HepG2 (cell line): Measurements from ENCODE around the gene KLHL40. TPM values are rescaled to one million over a fixed set of nuclear protein-coding genes. Genes with fewer than 3 reads are reported as not detected.

Experiments
- AFF4 ChIP-seq: sonication (generic); formaldehyde crosslinking; IDR thresholded peaks from 2 replicates; pipeline ENCODE4 v1.4.0; 2020; ENCODE audit warnings: missing genetic modification reagents
- ELF1 ChIP-seq: sonication (generic); formaldehyde crosslinking; IDR thresholded peaks from 2 replicates; pipeline ENCODE4 v1.4.0; 2020; ENCODE audit warnings: missing genetic modification reagents
- ERF ChIP-seq: IDR thresholded peaks from 2 replicates; pipeline ENCODE4 v1.6.1; 2018; ENCODE audit warnings: missing biosample characterization, missing genetic modification reagents
- REPIN1 ChIP-seq: sonication (generic); formaldehyde crosslinking; IDR thresholded peaks from 2 replicates; pipeline ENCODE4 v1.8.0; 2022; ENCODE audit warnings: missing genetic modification reagents, low read depth, mild to moderate bottlenecking, borderline replicate concordance
- SKIL ChIP-seq: sonication (generic); formaldehyde crosslinking; IDR thresholded peaks from 2 replicates; pipeline ENCODE4 v1.8.0; 2022; ENCODE audit warnings: missing genetic modification reagents, mild to moderate bottlenecking, moderate library complexity, borderline replicate concordance
- ZBTB26 ChIP-seq: IDR thresholded peaks from 2 replicates; pipeline ENCODE4 v1.6.1; 2016; ENCODE audit warnings: missing compliant biosample characterization, missing genetic modification reagents, borderline replicate concordance
- ZBTB40 ChIP-seq, 2 experiments: fragments of 450-650 bp in 1 of 2; sonication (generic) in 1 of 2; formaldehyde crosslinking in 1 of 2; IDR thresholded peaks; 2 replicates each; pipeline versions ENCODE4 v1.6.1 to v1.8.0; 2016 to 2022; ENCODE audit warnings: antibody characterized with exemption in 1 of 2, mild to moderate bottlenecking in 1 of 2, missing genetic modification reagents in 1 of 2
- ZBTB44 ChIP-seq: sonication (generic); formaldehyde crosslinking; IDR thresholded peaks from 2 replicates; pipeline ENCODE4 v1.4.0; 2020; ENCODE audit warnings: missing genetic modification reagents
- polyA plus RNA-seq, 8 experiments: library from polyadenylated mRNA; depleted of rRNA in 3 of 8; stranded (reverse) in 7 of 8; unstranded in 1 of 8; fragments of >200 nt; fragmentation: Illumina TruSeq in 4 of 8; extraction: Trizol in 4 of 8; gene quantifications; 2 replicates each; pipeline versions ENCODE4 v1.2.1 to v1.2.3, GENCODE V29; 2011 to 2016; ENCODE audit warnings: low read depth in 4 of 8, missing spikeins in 1 of 8, mixed read lengths in 1 of 8; ENCODE audit not compliant: insufficient read depth in 1 of 8
- total RNA-seq, 5 experiments: library from RNA; depleted of rRNA; stranded (reverse); fragments of >200 nt; fragmentation: Illumina TruSeq; extraction: Trizol; gene quantifications; 2 replicates each; pipeline ENCODE4 v1.2.3, GENCODE V29; 2016; ENCODE audit warnings: low read depth in 1 of 5

Gene KLHL40
- total and polyA plus RNA-seq, 2 of the 13 experiments (the other 11 are each of a cell fraction or from before 2014, with no cell fraction given) = not detected

GRCh38 chr3:42701371-42702065, 16.2 kb downstream of the KLHL40 start (continued):
- no peak for TF ChIP-seq AFF4 (CRISPR knock-in tag)
- TF ChIP-seq ZBTB26 (CRISPR knock-in tag) = peak; percentile 89
- 0 out of 2 replicates have a peak, but pooled peaks have one; percentile 36 for TF ChIP-seq ELF1
- TF ChIP-seq ERF = peak; percentile 96
- TF ChIP-seq ZBTB44 (CRISPR knock-in tag) = peak; percentile 96
- TF ChIP-seq REPIN1 (CRISPR knock-in tag) = peak; percentile 76
- peak; percentile 43; the same call in 1 of the 2 replicates for TF ChIP-seq SKIL (CRISPR knock-in tag)
- no peak for TF ChIP-seq ZBTB40 (IDR thresholded peaks at IDR 0.05)
- peak; percentile 39; the same call in 1 of the 2 replicates for TF ChIP-seq ZBTB40 (CRISPR knock-in tag; IDR thresholded peaks at IDR 0.05)
